CD1c-positive myeloid dendritic cell (primary cell): ENCODE measurements around the gene PEAR1.

Experiments
- DNase-seq: peaks from one replicate; pipeline ENCODE4 v3.0.0-alpha.2; 2016; ENCODE audit errors: extremely low spot score

Gene PEAR1

DNA sequence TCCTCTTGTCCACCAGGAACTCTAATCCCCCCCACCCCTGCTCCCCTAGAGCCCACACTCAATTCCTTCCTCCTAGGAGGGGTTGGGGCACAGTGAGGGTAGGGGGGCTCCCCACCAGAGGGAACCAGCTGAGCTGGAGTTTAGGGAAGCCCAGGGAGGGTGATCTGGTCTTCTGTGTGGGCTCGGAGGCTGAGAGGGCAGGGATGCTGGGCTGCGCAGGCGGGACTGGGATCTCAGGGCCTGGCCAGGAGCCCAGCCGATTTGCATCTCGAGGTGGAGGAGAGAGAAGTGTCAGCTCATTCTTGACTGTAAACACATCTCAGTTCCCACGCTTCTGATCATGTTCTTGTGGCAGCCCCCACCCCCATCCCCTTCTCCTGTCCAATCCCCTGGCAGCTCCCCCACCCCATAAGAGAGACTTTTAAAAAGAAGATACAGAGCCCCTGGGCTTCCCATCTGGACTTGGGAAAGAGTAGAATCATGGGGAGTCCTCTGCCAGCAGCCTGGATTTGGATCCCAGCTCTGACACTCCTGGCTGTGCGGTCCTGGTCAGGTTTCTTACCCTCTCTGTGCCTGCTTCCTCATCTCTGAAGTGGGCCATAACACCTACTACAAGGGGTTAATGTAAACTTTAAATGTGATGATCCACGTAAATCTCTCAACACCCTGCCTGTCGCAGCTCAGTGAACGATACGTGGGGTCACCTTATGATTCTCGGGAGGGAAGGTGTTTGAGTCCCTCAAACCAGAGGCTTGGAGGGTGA is 6.6 kb downstream of the PEAR1 start:
- DNase-seq = peak; percentile 58

DNA sequence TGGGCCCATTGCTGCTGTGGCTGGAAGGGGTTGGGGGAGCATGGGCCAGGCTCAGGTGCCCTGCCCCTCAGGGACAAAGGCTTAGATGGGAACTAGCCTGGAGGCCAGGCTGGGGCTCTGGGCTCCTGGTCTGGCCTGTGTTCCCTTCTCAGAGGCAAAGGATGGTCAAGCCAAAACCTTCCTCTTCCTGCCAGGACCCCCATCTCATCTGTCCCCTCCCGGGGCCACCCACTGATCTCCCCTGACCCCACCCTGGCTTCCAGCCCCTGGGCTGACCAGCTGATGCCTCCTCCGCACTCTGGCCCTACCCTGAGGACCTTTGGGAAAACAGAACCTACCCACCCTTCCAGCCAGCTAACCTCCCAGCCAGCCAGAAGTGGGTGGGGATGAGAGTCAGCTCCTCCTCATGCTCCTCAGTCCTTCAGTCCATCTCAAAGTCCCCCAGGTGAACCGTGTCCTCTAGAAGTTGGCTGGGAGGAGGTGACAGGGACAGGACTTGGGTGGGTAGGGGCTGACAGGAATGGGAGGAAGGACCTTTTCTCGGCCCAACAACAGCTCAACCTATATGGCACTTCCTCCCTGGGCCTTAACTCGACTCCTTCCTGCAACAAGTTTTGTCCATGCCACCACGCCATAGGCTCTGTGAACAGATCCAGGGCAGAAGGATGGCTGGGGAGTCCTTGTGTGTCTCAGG is 7.5 kb downstream of the PEAR1 start:
- DNase-seq = no peak

- no peak for DNase-seq
These were observed 8.0 kb downstream of the PEAR1 start for GRCh38 chr1:156901590-156901900.

DNA sequence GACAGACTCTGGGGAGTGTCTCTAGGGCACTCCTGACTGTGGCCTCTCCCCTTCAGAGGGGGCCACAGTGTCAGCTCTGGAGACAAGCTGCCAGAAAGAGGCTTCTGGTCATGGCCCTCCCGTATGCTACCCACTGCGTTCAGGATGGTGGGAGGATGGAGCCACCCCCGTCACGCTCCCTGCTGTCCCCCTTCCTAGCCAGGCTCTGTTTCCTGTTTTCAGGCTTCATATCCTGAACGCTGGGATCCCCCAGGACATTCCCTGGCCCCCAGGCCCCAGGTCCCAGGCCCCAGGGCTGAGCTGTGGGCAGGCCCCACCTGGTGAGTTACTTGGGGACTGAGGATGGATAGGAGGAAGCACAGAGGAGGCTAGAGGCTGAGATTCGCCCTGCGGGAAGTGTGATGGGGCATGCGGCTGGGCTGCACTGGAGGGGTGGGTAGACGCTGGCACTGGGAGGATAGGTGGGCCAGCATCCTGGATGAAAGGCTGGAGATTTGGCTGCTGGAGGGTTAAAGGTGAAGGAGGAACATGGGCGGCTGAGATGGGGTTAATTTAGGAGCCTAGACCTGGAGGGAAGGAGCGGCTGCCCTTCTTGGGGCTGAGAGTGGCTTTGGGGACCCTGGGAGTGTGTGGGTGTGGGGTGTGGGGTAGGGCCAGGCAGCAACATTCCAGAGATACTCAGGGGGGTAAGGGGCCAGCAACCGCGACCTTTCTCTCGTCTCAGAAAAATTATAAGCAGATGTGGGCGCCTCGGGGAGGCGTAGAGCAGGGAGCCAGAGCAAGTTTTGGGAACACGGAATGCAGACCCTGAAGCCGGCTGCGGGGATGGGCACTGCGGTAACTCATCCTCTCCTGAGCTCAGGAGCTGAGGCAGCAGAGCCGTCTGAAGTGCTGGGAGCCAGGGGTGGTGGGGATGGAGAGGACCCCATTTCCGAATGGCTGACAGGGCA is 8.7 kb downstream of the PEAR1 start:
- DNase-seq = no peak

DNA sequence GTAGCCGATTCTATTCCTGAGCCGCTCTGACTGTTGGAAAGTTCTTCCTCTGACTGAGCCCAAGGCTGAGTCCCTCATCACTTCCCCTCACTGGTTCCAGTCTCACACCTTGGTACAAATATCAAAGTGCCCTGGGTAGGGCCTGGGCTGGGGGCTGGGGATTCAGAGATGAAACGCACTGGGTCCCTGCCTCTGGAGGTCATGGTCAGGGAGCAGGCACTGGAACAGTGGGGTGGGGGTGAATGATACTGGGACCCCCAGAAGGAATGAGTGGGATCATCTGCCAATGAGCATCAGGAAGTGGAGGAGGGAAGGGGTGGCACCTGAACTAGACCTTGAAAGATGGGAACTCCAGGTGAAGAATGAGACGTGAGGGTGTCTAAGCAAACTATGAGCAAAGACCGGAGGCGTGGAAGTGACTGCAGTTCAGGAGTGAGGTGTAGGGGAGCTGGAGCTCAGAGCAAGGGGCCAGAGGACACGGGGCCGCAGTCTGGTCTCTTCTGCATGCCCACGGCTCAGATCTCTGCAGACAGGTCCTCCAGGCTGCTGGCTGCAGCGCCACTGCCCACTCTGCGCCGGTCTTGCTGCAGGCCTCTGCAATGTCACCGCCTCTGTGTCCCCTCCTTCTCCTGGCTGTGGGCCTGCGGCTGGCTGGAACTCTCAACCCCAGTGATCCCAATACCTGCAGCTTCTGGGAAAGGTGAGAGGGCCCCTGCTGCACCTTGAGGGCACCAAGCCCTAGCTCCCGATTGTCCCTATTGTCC is 10.0 kb downstream of the PEAR1 start:
- DNase-seq = no peak

- no peak for DNase-seq
These were observed 10.9 kb downstream of the PEAR1 start for GRCh38 chr1:156904187-156904959.

DNA sequence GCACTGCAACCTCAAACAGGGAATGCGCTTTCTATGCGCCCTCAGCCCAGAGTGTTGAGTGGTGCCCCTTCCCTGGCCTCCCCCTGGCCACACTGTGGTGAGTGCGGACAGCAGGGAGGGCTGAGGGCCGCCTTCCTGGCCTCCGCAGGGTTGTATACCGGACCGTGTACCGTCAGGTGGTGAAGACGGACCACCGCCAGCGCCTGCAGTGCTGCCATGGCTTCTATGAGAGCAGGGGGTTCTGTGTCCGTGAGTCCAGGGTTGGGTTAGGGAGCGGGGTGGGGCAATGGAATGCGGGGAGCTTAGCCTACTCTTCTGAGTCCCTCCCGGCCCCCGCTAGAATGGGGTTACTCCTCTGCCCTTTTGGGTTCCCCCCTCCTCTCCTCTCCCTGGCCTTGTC is 11.7 kb downstream of the PEAR1 start:
- no peak for DNase-seq

- DNase-seq = peak; percentile 58
These were observed 12.1 kb downstream of the PEAR1 start for GRCh38 chr1:156905651-156906050.

DNA sequence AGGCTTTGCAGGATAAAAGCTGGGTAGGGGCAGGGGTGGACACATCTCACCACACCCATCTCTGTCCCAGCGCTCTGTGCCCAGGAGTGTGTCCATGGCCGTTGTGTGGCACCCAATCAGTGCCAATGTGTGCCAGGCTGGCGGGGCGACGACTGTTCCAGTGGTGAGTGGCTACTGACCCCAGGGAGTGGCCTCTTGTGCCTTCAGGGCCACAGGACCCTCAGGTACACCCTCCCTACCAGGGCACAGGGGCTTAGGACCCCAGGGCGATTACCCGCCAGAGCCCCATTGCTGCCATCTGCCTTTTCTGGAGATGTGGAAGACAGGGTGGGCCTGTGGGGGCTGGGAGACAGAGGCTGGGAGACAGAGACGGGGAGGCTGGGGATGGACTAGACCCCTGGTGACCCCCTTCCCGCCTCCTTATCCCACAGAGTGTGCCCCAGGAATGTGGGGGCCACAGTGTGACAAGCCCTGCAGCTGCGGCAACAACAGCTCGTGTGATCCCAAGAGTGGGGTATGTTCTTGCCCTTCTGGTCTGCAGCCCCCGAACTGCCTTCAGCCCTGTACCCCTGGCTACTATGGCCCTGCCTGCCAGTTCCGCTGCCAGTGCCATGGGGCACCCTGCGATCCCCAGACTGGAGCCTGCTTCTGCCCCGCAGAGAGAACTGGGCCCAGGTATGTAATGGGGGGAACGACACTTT is 12.8 kb downstream of the PEAR1 start:
- DNase-seq = no peak

DNA sequence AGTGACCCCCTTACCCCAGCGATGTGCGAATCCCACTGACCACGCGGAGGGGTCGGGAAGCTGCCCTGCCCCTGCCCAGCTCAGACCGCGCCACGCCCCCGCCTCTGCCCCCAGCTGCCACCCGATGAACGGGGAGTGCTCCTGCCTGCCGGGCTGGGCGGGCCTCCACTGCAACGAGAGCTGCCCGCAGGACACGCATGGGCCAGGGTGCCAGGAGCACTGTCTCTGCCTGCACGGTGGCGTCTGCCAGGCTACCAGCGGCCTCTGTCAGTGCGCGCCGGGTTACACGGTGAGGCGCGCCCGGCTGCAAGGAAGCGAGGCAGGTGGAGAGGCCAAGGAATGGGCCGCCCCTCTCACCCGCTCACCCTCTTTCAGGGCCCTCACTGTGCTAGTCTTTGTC is 15.0 kb downstream of the PEAR1 start:
- no peak for DNase-seq

- no peak for DNase-seq
These were observed 15.4 kb downstream of the PEAR1 start for GRCh38 chr1:156908955-156909354.

DNA sequence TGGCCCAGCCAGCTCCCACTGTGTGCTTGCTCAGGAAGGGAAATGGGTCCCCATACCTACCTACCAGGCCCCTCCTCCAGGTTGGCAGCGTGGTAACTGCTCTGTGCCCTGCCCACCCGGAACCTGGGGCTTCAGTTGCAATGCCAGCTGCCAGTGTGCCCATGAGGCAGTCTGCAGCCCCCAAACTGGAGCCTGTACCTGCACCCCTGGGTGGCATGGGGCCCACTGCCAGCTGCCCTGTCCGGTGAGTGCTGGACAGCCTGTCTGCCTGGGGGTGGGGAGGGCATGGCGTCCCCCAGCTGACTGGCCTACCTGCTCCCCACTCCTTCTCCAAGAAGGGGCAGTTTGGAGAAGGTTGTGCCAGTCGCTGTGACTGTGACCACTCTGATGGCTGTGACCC is 16.2 kb downstream of the PEAR1 start:
- DNase-seq = no peak

GRCh38 chr1:156910309-156910782 is 16.8 kb downstream of the PEAR1 start:
- DNase-seq = peak; percentile 43

DNA sequence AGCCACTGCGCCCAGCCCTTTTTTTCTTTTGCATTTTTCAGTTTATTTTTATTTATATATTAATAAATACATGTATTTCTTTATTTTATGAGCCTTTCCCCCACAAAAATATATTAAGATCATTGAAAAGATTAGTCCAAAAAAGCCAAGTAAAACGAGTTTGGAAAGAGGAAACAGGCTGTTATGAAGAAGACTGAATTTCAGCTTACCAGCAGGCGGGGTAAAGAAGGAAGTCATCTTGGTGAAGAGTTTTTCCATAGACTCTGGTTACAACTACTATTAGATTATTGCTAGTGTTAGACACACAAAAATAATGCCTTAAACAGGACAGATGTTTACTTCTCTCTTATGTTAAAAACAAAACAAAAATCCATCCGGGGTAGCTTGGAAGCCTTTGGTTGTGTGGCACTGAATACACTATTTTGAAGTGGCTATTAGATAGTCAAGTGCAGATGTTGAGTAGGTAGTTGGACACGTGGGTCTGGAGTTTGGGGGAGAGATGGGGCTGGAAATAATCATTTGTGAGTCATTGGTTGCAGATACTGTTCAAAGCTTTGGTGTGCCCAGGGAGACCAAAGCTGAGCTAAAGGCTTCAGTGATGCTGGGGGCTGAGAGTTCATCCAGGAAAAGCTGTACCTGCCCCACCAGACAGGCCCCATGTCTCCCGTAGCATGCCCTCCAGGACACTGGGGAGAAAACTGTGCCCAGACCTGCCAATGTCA is 18.2 kb downstream of the PEAR1 start:
- peak; percentile 51 for DNase-seq

- no peak for DNase-seq
These were observed 18.8 kb downstream of the PEAR1 start for GRCh38 chr1:156912310-156912709.

DNA sequence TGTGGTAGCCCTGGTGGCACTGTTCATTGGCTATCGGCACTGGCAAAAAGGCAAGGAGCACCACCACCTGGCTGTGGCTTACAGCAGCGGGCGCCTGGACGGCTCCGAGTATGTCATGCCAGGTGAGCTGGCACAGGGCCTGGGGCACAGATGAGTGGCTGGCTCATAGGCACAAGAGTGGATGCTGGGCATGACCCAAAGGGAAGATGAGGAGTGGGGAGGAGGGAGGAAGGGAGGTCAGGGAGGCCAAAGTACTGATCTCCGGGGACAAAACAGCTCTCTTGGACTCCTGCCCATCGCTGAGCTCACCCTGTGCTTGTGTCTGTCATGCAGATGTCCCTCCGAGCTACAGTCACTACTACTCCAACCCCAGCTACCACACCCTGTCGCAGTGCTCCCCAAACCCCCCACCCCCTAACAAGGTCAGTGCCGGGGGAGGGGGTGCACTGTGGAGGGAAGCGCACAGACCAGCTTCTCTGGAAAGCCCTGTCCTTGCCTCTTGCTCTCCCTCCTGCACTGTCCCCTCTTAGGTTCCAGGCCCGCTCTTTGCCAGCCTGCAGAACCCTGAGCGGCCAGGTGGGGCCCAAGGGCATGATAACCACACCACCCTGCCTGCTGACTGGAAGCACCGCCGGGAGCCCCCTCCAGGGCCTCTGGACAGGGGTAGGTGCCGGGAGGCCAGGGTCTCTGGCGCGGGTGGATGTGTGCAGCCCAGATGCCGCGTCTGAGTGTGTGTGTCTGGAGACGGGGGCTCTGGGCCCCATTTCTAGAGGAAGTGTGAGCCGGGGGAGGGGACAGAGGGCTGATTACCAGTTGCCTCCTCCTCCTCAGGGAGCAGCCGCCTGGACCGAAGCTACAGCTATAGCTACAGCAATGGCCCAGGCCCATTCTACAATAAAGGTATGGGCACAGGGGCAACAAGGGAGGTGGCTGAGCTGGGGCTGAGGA is 19.6 kb downstream of the PEAR1 start:
- DNase-seq = no peak

- DNase-seq = no peak
These were observed 20.4 kb downstream of the PEAR1 start for GRCh38 chr1:156913809-156914387.

DNA sequence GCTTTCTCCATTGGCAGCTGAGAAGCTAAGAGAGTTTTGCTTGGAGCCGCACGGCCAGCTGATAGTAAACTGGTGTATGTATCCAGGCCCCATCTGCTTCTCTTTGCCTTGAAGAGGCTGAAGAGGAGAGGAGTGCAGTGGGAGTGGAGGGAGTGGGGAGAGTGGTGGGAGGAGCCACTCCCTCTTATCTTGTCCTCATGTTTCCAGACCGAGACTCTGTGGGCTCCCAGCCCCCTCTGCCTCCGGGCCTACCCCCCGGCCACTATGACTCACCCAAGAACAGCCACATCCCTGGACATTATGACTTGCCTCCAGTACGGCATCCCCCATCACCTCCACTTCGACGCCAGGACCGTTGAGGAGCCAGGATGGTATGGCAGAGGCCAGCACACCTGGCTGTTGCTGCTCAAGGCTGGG is 20.9 kb downstream of the PEAR1 start:
- no peak for DNase-seq
